OCI-LY1 (cell line): ENCODE results near the gene TK2.
"Not testable (repeated sequence)": the region's sequence is repeated elsewhere in the genome, so short reads cannot be mapped to it uniquely, and the experiment has no call there.

Experiments used
- H2AFZ ChIP-seq: fragments of 200-600 bp; sonication (generic), shearing (Covaris generic); 2 replicates; pipeline ENCODE4 v1.6.0; 2014; ENCODE audit warnings: antibody characterized with exemption, mild to moderate bottlenecking, low read length
- H3F3A ChIP-seq: fragments of 200-600 bp; sonication (generic), shearing (Covaris generic); 2 replicates; pipeline ENCODE4 v1.6.0; 2014; ENCODE audit warnings: mild to moderate bottlenecking, antibody characterized with exemption, low read length, moderate library complexity; ENCODE audit not compliant: insufficient read depth
- H3K27ac ChIP-seq: fragments of 200-600 bp; sonication (generic); 2 replicates; pipeline ENCODE4 v1.5.1; 2014; ENCODE audit warnings: low read length, mixed run types, mild to moderate bottlenecking, low read depth; ENCODE audit not compliant: poor library complexity, severe bottlenecking
- H3K27me3 ChIP-seq: fragments of 200-600 bp; sonication (generic); 2 replicates; pipeline ENCODE4 v1.6.0; 2014; ENCODE audit warnings: antibody characterized with exemption, mild to moderate bottlenecking, low read length, moderate library complexity; ENCODE audit not compliant: insufficient read depth
- H3K36me3 ChIP-seq: fragments of 200-600 bp; sonication (generic); 2 replicates; pipeline ENCODE4 v1.6.1; 2014; ENCODE audit warnings: mild to moderate bottlenecking, antibody characterized with exemption, low read length, moderate library complexity, mixed read lengths; ENCODE audit not compliant: insufficient read depth
- H3K4me1 ChIP-seq: fragments of 200-600 bp; sonication (generic); 2 replicates; pipeline ENCODE4 v1.5.1; 2014; ENCODE audit warnings: mild to moderate bottlenecking, low read length, moderate library complexity; ENCODE audit not compliant: insufficient read depth, severe bottlenecking
- H3K4me2 ChIP-seq: fragments of 200-600 bp; sonication (generic), shearing (Covaris generic); 2 replicates; pipeline ENCODE4 v1.6.1; 2014; ENCODE audit warnings: low read length
- H3K4me3 ChIP-seq: fragments of 200-600 bp; sonication (generic); 2 replicates; pipeline ENCODE4 v1.5.1; 2014; ENCODE audit warnings: low read length, low read depth, mild to moderate bottlenecking, mixed read lengths; ENCODE audit not compliant: poor library complexity, severe bottlenecking
- H3K79me2 ChIP-seq: fragments of 200-600 bp; shearing (Covaris generic); 2 replicates; pipeline ENCODE4 v1.6.1; 2016; ENCODE audit warnings: mixed run types, low read length, mixed read lengths; ENCODE audit not compliant: insufficient read depth
- H3K9ac ChIP-seq: fragments of 200-600 bp; sonication (generic), shearing (Covaris generic); 2 replicates; pipeline ENCODE4 v1.6.1; 2014; ENCODE audit warnings: mild to moderate bottlenecking, low read length, mixed read lengths
- H3K9me2 ChIP-seq: fragments of 200-600 bp; sonication (generic), shearing (Covaris generic); 2 replicates; pipeline ENCODE4 v1.6.1; 2014; ENCODE audit warnings: low read depth, mild to moderate bottlenecking, low read length, mixed read lengths
- H3K9me3 ChIP-seq: fragments of 200-600 bp; shearing (Covaris generic); 2 replicates; pipeline ENCODE4 v1.6.1; 2014; ENCODE audit warnings: low read length, mixed read lengths
- H4K20me1 ChIP-seq: fragments of 200-600 bp; sonication (generic), shearing (Covaris generic); 2 replicates; pipeline ENCODE4 v1.6.0; 2016; ENCODE audit warnings: mild to moderate bottlenecking, low read length; ENCODE audit not compliant: insufficient read depth
- EZH2 ChIP-seq: fragments of 200-600 bp; sonication (generic), shearing (Covaris generic); IDR thresholded peaks from 2 replicates; pipeline ENCODE4 v1.8.0; 2017; ENCODE audit warnings: borderline replicate concordance, mixed run types, mild to moderate bottlenecking, antibody characterized with exemption, low read length, moderate library complexity, mixed read lengths
- TF ChIP-seq, protein P1 (sequence below): fragments of 200-600 bp; sonication (generic), shearing (Covaris generic); IDR thresholded peaks from 2 replicates; pipeline ENCODE4 v1.5.1; 2017; ENCODE audit warnings: mild to moderate bottlenecking, antibody characterized with exemption, low read length, moderate library complexity, mixed read lengths

TK2 gene

DNA sequence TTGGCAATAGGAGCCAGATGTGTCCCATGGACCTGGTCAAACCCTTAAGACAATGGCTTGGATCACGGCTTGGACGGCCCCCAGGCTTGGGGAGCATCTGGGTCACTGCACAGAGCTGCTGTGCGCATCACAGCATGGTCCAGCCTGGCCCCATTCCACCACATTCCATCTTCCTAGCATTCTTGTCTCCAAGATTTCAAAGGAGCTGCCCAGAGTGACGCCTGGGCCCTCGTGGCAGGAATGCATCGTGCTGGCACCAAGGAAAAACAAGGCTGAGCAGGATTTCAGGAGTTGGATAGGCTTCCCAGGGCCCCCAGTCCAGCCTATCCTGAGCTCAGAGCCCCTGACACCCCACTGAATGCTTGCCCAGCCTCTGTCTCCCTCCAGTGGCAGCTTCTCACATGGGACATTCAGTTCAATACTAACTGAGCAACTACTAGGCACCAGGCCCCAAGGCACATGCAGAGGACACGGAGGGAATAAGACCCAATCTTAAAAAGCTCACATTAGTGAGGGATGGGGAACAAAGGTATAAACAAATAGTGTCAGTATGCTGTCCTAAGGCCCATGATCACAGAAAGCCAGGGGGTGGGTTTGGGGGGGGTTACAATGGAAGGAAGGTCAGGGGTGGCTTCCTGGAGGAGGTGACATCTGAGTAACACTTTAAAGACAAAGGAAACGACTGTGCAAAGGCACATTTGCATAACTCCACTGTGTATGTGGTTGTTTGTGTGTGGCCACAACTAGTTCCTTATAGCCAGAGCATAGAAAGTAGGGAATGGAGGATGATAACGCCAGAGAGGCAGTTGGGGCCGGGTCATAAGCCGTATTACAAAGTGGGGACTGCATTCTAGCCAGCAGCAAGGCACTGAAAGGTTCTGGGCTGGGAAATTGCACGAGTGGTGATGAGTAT, 34.1 kb downstream of the TK2 start:
- no peaks in the 10 kb centered on the region for H3F3A ChIP-seq
- peak overlapping the region; percentile 89 for H3K4me2 ChIP-seq
- H2AFZ ChIP-seq, result no peak overlapping the region
- H3K79me2 ChIP-seq, result no peaks in the 10 kb centered on the region
- peaks cover 32% of the 10 kb centered on the region for H3K4me1 ChIP-seq
- H3K9ac ChIP-seq, result peak overlapping the region; percentile 33
- no peaks in the 10 kb centered on the region for H3K27me3 ChIP-seq
- no peak for TF ChIP-seq EZH2
- TF ChIP-seq, protein P1, sequence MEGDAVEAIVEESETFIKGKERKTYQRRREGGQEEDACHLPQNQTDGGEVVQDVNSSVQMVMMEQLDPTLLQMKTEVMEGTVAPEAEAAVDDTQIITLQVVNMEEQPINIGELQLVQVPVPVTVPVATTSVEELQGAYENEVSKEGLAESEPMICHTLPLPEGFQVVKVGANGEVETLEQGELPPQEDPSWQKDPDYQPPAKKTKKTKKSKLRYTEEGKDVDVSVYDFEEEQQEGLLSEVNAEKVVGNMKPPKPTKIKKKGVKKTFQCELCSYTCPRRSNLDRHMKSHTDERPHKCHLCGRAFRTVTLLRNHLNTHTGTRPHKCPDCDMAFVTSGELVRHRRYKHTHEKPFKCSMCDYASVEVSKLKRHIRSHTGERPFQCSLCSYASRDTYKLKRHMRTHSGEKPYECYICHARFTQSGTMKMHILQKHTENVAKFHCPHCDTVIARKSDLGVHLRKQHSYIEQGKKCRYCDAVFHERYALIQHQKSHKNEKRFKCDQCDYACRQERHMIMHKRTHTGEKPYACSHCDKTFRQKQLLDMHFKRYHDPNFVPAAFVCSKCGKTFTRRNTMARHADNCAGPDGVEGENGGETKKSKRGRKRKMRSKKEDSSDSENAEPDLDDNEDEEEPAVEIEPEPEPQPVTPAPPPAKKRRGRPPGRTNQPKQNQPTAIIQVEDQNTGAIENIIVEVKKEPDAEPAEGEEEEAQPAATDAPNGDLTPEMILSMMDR, result peak; percentile 59
- H3K36me3 ChIP-seq, result no peaks in the 10 kb centered on the region
- H3K9me2 ChIP-seq, result no peaks in the 10 kb centered on the region
- H3K4me3 ChIP-seq, result peak overlapping the region; percentile 61
- no peaks in the 10 kb centered on the region for H3K9me3 ChIP-seq
- H3K27ac ChIP-seq, result peak overlapping the region; percentile 95
- no peaks in the 10 kb centered on the region for H4K20me1 ChIP-seq

DNA sequence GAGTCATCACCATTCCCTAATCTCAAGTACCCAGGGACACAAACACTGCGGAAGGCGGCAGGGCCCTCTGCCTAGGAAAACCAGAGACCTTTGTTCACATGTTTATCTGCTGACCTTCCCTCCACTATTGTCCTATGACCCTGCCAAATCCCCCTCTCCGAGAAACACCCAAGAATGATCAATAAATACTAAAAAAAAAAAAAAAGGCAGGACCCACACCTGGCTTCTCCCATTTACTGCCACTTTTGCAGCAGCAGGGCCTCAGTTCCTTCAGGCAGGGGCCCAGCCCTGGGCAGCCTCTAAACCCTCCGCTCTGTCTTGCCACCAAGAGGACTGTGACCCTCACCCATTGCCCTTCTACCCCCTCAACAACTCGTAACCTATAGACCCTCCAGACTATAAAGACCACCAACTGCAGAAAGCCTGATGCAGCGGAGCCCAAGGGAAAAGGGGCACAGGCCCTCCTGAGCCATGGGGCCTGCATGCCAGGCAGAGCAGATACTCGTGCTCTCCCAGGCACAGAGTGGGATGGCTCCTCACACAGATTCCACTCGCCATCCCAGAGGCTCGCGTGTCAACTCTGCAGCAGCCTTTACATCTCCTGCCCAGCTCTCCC, 34.8 kb downstream of the TK2 start:
- H3K9me3 ChIP-seq, H3K9me2 ChIP-seq, H3K4me2 ChIP-seq, H2AFZ ChIP-seq, H4K20me1 ChIP-seq, H3K27me3 ChIP-seq, H3K36me3 ChIP-seq, H3F3A ChIP-seq, H3K4me3 ChIP-seq, H3K27ac ChIP-seq, H3K9ac ChIP-seq, H3K79me2 ChIP-seq: not testable (repeated sequence)
- peaks cover 24% of the 10 kb centered on the region for H3K4me1 ChIP-seq

DNA sequence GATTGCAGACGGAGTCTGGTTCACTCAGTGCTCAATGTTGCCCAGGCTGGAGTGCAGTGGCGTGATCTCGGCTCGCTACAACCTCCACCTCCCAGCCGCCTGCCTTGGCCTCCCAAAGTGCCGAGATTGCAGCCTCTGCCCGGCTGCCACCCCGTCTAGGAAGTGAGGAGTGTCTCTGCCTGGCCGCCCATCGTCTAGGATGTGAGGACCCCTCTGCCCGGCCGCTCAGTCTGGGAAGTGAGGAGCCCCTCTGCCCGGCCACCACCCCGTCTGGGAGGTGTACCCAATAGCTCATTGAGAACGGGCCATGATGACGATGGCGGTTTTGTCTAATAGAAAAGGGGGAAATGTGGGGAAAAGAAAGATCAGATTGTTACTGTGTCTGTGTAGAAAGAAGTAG, 35.5 kb downstream of the TK2 start:
- not testable (repeated sequence) for H3K4me2 ChIP-seq, H2AFZ ChIP-seq

DNA sequence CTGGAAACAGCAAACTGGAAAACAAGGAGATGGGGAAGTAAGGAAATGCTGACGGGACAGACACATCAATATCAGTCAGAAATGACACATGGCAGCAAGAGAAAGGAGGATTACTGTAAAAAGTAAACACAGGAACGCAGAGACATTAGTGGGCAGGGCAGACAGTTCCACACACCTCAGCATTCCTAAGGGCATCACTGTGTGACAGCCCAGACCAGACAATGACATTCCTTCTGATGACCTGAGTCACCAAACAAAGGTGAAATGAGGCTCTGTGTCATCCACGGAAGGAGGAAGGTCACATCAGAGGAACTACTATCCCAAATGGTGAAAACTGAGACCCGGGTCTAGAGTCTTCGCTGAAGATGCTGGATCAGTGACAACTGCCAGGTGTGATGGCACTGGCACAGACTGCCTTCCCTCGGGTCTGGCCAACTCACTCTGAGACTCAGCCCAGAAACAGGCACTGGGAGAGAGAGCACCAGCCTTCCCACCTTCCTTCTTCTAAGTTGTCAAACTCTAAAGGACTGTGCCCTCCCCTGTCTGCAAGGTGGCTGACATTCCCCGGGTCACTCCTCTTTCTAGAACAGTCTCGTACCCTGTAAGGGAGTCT, 36.7 kb downstream of the TK2 start:
- Histone ChIP-seq H3K79me2 (no peaks in the 10 kb centered on the region), H3K4me2 (no peak overlapping the region), H4K20me1 (no peaks in the 10 kb centered on the region), H3K27me3 (no peaks in the 10 kb centered on the region), H3F3A (no peaks in the 10 kb centered on the region; the same call in 1 of the 2 replicates), H3K9me3 (no peaks in the 10 kb centered on the region), H3K9me2 (no peaks in the 10 kb centered on the region), H3K4me3 (no peak overlapping the region), H3K9ac (no peak overlapping the region), H3K36me3 (no peaks in the 10 kb centered on the region), H3K27ac (no peak overlapping the region), H3K4me1 (peaks cover 22% of the 10 kb centered on the region), H2AFZ (no peak overlapping the region)
- TF ChIP-seq, protein P1, result no peak
- TF ChIP-seq EZH2, result no peak

More for the DNA sequence above, 35.5 kb downstream of the TK2 start:
- not testable (repeated sequence) for H3K4me3 ChIP-seq, H3K36me3 ChIP-seq, H3K27me3 ChIP-seq, H3K79me2 ChIP-seq, H3K27ac ChIP-seq, H3K9ac ChIP-seq, H3F3A ChIP-seq, H3K9me2 ChIP-seq, H3K9me3 ChIP-seq, H4K20me1 ChIP-seq
- H3K4me1 ChIP-seq, result peaks cover 22% of the 10 kb centered on the region
